ENCODE data around the gene CAPNS1.

- TF ChIP-seq FOXA1 (IDR thresholded peaks at IDR 0.05) (no peak), ARNT (IDR thresholded peaks at IDR 0.05) (no peak), LEF1 (IDR thresholded peaks at IDR 0.05; ENCODE audit: borderline replicate concordance) (no peak), SP1 (IDR thresholded peaks at IDR 0.05) (no peak), NFRKB (IDR thresholded peaks at IDR 0.05) (no peak)
Observed at GRCh38 chr19:36152352-36153091, 12.7 kb downstream of the CAPNS1 start, which contains the start of gene COX7A1.
